ENCODE measurements around the gene SRPK2. TPM values are rescaled to one million over a fixed set of nuclear protein-coding genes. Genes with fewer than 3 reads are reported as not detected.

Gene SRPK2
- total and polyA plus RNA-seq, 2 of the 8 experiments (the other 6 are each of a cell fraction or from before 2014, with no cell fraction given): 10.0 to 47.1 TPM

DNA sequence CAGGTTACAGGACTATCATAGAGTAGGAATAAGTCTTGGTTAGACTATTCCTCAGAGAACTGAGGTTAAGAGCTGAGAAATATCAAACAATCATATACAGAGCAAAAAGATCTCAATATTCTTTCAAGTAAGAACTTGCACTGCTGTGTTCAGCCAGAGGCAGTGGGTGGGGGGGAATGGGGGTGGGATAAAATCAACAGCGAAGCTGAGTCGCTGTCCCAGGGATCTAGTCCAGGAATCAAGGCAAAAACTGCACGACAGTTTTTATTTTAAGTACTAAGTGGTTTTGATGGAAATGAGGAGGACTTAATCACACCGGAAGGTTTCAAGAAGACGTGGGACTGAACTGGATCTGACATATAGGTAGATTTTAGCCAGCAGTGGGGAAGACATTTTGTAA is 159.1 kb downstream of the SRPK2 start:
- Histone ChIP-seq H2AK5ac (ENCODE audit: low read depth, low read length) (no peak overlapping the region), H3K56ac (replicated peaks; ENCODE audit: insufficient read length, low read depth, low read length) (no peak overlapping the region), H3K27ac (ENCODE audit: low read depth, low read length) (no peak overlapping the region), H2BK15ac (ENCODE audit: low read length) (no peak overlapping the region), H3K4me2 (ENCODE audit: insufficient read depth in 1 of 2, low read depth in 2 of 2, low read length in 2 of 2) (no peak overlapping the region), H2BK5ac (ENCODE audit: low read depth, low read length) (no peak overlapping the region), H3K14ac (ENCODE audit: insufficient read length) (no peak overlapping the region), H4K91ac (replicated peaks; ENCODE audit: insufficient read length, low read length) (no peak overlapping the region), H3K27me3 (replicated peaks in 1 of 4; ENCODE audit: control insufficient read depth in 3 of 4, extremely low read depth in 1 of 4, insufficient read depth in 3 of 4, low read length in 3 of 4) (no peaks in the 10 kb centered on the region), H4K5ac (ENCODE audit: insufficient read length, low read depth, low read length) (no peak overlapping the region), H3K9ac (replicated peaks in 1 of 4; ENCODE audit: extremely low read depth in 1 of 4, low read depth in 3 of 4, low read length in 3 of 4) (no peak overlapping the region), H3K36me3 (ENCODE audit: control insufficient read depth in 2 of 4, insufficient read depth in 4 of 4, low read length in 3 of 4) (no peaks in the 10 kb centered on the region), H4K8ac (ENCODE audit: extremely low read depth, insufficient read depth, low read length) (no peak overlapping the region), H3K79me2 (ENCODE audit: control insufficient read depth in 1 of 2, insufficient read depth in 2 of 2, low read length in 2 of 2) (peaks cover 0 to 33% of the 10 kb centered on the region in 2 experiments; a peak in 2 of 4 replicates), H3K79me1 (ENCODE audit: low read depth, low read length) (no peaks in the 10 kb centered on the region), H3K18ac (ENCODE audit: extremely low read depth, low read length) (no peak overlapping the region), H3K4me1 (replicated peaks in 1 of 4; ENCODE audit: control insufficient read depth in 3 of 4, insufficient read depth in 4 of 4, low read length in 3 of 4) (peaks cover 0 to 3% (median 2%) of the 10 kb centered on the region in 4 experiments; a peak in 3 of 7 replicates), H3K4ac (replicated peaks; ENCODE audit: insufficient read length, low read depth, low read length) (no peak overlapping the region), H3K4me3 (ENCODE audit: extremely low read depth in 1 of 4, insufficient read depth in 2 of 4, low read depth in 3 of 4, low read length in 4 of 4) (no peak overlapping the region), H3K23ac (ENCODE audit: insufficient read length) (no peak overlapping the region), H3K23me2 (ENCODE audit: low read depth, low read length) (no peaks in the 10 kb centered on the region; the same call in 1 of the 2 replicates), H3K9me3 (ENCODE audit: insufficient read depth in 2 of 2, low read depth in 1 of 2, low read length in 1 of 2) (no peaks in the 10 kb centered on the region), H2AFZ (ENCODE audit: low read length) (no peak overlapping the region), H4K20me1 (replicated peaks in 1 of 2; ENCODE audit: control insufficient read depth in 1 of 2, insufficient read depth in 2 of 2, low read length in 2 of 2) (peaks cover 0 to 5% of the 10 kb centered on the region in 2 experiments), H2BK12ac (ENCODE audit: low read depth, low read length) (no peak overlapping the region), H2BK120ac (replicated peaks; ENCODE audit: low read depth, low read length) (no peak overlapping the region), H2BK20ac (ENCODE audit: low read length) (no peak overlapping the region)
- DNase-seq (ENCODE audit: low read depth in 1 of 2, low spot score in 2 of 2) (no peak), FAIRE-seq (no peak)
- ChIA-PET CTCF (ENCODE audit: partially characterized antibody) (interaction anchor here (0.6 to 1.9 kb wide), 7 partner anchors 11 to 480 kb away, joined by 3 to 5 read pairs (median 3); no protein-coding TSS in a partner anchor), POLR2A (ENCODE audit: partially characterized antibody) (interaction anchor here (0.6 to 1.6 kb wide), 3 partner anchors 10 to 142 kb away, joined by 3 to 4 read pairs (median 4); no protein-coding TSS in a partner anchor)
- 98% methylated on average over 5 of the region's 5 CpGs; no CpG with 5 or more reads in 1 of the 2 experiments for WGBS, 2 experiments (ENCODE audit: extremely low coverage in 1 of 2, insufficient coverage in 1 of 2, insufficient read length in 1 of 2, insufficient replicate concordance in 2 of 2, low coverage in 1 of 2, low lambda C conversion rate in 2 of 2, missing lambda C conversion rate in 1 of 2)
- TF ChIP-seq, protein P1, sequence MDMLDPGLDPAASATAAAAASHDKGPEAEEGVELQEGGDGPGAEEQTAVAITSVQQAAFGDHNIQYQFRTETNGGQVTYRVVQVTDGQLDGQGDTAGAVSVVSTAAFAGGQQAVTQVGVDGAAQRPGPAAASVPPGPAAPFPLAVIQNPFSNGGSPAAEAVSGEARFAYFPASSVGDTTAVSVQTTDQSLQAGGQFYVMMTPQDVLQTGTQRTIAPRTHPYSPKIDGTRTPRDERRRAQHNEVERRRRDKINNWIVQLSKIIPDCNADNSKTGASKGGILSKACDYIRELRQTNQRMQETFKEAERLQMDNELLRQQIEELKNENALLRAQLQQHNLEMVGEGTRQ (IDR thresholded peaks at IDR 0.05; ENCODE audit: low read length): no peak
